Stimulated activated CD4-positive, alpha-beta T cell treated with anti-CD3 and anti-CD28 coated beads, Interleukin-15, amount 100 ng/mL, for 24 hours (primary cell): ENCODE measurements around the gene PTPRD.

Experiments used
- DNase-seq: peaks from one replicate; pipeline ENCODE4 v3.0.0-alpha.2; 2020

PTPRD gene

DNA sequence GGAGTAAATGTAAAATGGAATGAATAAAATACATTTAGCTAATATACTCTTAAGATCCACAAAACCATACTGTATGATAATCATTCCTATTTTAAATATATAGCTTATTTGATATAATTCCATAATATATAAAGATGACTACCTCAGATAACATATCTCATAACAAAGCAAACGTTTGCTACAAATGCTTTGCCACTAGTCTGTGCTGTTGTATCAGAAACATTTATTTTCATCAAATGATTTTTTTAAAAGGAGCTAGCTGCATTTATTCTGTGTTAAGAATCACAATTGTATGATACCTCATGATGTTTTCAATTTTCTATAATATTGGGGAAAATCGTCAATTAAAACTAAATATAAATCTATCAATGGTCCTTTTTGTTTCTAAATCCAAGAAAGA is 567.2 kb downstream of the PTPRD start:
- DNase-seq = no peak

DNA sequence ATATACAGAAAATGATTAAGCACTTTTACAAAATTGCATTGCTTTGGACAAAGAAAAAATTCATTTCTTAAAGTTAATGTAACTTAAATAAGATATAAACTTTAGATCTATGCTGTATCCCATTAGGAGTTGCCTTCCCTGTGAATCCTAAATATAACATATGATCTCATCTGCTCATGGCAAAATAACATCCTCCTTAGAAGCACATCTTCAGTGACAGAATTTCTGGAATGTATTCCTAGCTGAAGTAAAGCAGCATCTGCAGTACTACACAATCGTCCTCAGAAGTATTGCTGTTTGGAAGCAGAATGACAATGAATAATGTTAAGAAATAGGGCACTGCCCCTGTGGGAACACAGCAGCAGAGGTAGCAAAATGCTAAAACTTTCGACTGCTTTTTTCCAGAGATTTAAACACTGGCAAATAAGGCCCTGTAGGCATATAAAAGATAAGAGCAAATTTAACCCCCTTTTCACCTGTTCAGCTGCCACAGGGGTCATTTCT is 571.0 kb downstream of the PTPRD start:
- DNase-seq = no peak

- no peak for DNase-seq
These were observed 576.7 kb downstream of the PTPRD start for GRCh38 chr9:10036095-10036494.

GRCh38 chr9:10032166-10032565 is 580.6 kb downstream of the PTPRD start:
- DNase-seq = no peak

GRCh38 chr9:10026443-10026984 is 586.3 kb downstream of the PTPRD start:
- no peak for DNase-seq

GRCh38 chr9:10015755-10016154 is 597.0 kb downstream of the PTPRD start:
- DNase-seq = no peak

DNA sequence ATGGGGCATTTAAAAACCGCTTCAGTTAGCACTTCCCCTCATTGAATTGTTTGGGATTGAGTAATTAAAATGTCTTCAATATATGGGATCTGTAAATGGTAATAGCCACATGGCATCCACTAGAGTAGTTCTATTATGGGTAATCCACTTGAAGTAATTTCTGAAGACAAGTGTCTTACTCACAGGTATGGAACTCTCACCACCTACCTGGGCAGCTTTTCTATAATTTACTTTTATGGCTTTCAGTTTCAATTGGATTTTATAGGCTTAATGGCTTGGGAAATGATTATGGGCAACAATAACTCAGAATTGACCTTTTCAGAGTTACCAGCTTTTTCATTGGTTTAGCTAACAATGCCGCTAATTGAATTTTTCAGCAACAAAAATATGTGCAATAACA is 597.9 kb downstream of the PTPRD start:
- DNase-seq = no peak

- no peak for DNase-seq
These were observed 603.4 kb downstream of the PTPRD start for GRCh38 chr9:10009401-10009800.

GRCh38 chr9:10008101-10008799 is 604.6 kb downstream of the PTPRD start:
- DNase-seq = no peak

DNA sequence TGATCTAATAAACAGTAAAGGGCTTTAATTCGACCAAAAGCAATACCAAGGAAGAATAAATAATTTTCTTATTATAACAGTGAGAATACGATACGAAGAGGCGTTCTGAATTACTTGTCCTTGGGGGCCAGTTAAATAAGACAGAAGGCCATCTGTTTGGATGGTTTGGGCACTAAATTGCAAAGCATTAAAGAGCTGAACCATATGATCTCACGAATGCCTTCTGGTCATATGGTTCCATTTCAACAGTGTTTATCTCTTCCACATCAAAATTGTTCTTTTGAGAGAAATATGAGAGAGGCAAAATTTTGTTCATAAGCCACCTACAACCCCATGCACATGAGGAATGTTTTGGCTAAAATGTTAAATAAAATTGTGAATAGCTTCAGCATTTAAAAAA is 605.4 kb downstream of the PTPRD start:
- no peak for DNase-seq

DNA sequence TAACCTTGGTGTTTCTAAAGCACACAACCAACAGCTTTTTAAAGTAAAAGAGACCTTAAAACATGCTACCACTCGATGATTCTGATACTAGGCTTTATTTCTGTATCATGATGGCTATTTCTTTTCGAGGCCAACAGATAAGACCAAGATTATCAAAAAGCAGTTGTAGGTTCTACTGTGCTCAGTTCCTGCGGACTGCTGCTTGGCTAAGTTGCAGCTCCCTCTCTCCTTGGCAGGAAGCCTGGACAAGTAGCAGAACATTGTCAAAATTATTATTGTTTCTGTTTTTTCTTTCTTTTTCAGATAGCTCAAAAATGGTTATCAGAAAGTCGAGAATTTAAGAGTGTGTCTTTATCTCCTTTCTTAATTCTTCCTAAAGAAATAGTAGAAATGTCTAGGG is 607.6 kb downstream of the PTPRD start:
- DNase-seq = no peak

DNA sequence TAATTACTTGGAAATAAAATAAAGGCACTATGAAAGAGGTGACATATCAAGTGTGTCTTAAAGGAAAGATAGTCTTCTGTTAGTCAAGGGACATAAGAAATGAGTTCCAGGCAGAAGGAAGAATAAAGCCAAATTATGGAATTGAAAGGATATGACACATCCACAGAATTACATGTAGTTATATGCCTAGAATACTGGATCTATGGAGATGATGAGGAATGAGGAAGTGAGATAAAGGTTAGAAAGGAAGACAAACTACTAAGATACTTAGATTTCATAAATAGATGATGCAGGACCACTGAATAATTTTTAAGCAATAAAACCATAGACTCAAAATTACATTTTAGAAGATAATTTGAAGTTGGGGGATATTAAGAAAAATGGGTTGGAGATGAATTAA is 609.8 kb downstream of the PTPRD start:
- DNase-seq = no peak

DNA sequence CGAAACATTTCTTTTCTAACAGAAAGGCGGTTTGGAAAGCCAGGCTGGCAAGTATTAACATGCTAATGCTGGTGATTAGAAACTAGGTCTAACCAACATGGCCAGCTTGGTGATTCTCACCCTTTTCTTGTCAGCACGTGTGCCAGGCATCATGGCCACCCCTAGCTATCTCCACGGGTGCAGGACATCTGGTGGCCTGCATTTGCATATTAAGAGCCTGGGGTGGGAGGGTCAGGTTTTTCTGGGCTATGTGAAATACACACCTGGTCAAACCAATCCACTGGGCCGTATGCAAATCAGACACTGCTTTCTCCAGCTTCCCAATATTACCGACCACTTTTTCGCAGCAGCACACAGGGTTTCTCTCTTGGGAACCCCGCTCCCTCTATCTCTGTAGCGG is 612.1 kb downstream of the PTPRD start:
- DNase-seq = no peak

- no peak for DNase-seq
These were observed 614.1 kb downstream of the PTPRD start for GRCh38 chr9:9998491-9999287.

DNA sequence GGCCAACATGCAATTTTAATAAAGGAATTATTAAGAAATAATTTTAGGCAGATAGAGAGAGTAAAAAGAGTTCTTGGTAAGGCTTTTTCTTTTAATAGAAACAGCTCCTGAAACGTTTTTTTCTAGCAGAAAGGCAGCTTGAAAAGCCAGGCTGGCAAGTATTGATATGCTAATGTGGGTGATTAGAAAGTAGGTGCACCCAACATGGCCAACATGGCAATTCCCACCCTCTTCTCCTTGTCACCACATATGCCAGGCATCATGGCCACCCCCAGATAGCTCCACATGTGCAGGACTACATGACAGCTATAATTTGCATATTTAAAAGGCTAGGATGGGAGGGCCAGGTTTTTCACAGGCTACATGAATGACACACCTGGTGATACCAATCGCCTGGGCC is 615.2 kb downstream of the PTPRD start:
- no peak for DNase-seq

GRCh38 chr9:9996259-9996658 is 616.5 kb downstream of the PTPRD start:
- DNase-seq = no peak

DNA sequence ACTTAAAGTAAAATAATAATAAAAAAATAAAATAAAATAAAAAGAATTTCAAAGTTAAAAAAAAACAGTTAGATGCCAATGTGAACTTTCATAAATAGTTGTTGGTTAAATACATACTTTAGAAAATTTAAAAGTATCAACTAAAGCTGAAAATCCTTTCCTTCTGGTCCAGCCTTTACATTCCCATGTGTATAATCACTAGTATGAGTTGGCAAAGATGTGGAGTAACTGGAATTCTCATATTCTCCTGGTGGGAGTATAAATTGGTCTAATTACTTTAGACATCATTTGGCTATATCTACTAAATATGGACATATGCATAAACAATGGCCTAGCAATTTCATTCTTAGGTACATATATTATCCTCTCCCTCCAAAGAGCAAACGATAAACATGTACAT is 619.9 kb downstream of the PTPRD start:
- no peak for DNase-seq

GRCh38 chr9:9973062-9973461 is 639.7 kb downstream of the PTPRD start:
- DNase-seq = no peak

GRCh38 chr9:9970514-9970913 is 642.3 kb downstream of the PTPRD start:
- no peak for DNase-seq

DNA sequence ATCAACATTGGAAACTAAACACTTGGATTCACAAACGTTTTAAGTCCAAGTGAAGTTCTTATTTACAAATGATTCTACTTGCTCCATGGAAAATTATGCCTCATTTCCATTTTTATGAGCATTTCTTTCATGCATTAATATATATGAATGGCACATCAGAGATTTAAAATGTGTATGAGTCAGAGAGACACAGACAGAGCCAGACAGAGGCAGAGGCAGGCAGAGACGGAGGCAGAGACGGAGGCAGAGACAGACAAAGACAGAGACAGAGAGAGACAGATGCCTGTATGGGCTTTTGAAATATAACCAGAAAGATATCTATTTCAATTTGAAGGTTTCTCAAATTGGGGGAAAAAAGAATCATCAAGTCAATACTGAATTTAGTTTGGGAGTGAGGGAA is 649.0 kb downstream of the PTPRD start:
- DNase-seq = no peak

GRCh38 chr9:9961934-9962333 is 650.9 kb downstream of the PTPRD start:
- DNase-seq = no peak

- no peak for DNase-seq
These were observed 651.3 kb downstream of the PTPRD start for GRCh38 chr9:9961487-9961886.

DNA sequence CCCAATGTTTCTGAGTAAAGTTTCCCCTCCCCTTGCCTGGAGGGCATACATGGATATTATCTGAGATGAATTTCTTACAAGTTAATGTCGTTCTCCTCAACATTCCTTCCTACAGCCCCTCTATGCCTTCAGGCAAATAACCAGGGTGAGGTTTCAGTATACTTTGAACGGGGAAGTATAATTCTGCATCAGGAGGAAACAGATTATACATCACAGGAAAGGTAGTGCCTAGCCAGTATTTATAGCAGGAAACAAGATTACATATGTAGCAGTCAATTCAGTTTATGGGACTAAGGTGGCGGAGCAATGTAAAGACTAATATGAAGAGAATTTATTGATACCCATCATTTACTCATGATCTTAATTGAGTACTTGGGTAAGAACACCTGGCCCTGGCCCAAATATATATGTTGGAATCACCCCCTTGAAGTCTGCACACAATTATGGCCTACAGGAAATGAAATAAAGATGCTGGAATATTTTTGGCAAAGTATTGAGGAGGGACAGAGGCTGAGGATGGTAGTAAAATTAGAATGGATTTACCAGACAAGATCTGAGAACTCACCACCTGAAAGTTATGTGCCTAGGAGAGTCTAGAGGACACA is 661.1 kb downstream of the PTPRD start:
- DNase-seq = no peak

GRCh38 chr9:9950813-9951212 is 662.0 kb downstream of the PTPRD start:
- DNase-seq = no peak
